Measurements from ENCODE around the gene C2CD4D.

- TF ChIP-seq, protein P1, sequence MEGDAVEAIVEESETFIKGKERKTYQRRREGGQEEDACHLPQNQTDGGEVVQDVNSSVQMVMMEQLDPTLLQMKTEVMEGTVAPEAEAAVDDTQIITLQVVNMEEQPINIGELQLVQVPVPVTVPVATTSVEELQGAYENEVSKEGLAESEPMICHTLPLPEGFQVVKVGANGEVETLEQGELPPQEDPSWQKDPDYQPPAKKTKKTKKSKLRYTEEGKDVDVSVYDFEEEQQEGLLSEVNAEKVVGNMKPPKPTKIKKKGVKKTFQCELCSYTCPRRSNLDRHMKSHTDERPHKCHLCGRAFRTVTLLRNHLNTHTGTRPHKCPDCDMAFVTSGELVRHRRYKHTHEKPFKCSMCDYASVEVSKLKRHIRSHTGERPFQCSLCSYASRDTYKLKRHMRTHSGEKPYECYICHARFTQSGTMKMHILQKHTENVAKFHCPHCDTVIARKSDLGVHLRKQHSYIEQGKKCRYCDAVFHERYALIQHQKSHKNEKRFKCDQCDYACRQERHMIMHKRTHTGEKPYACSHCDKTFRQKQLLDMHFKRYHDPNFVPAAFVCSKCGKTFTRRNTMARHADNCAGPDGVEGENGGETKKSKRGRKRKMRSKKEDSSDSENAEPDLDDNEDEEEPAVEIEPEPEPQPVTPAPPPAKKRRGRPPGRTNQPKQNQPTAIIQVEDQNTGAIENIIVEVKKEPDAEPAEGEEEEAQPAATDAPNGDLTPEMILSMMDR (IDR thresholded peaks at IDR 0.05): no peak
- no peak for TF ChIP-seq EZH2 (IDR thresholded peaks at IDR 0.05)
- TF ChIP-seq EZH2phosphoT487 (IDR thresholded peaks at IDR 0.05): no peak
Measured at GRCh38 chr1:151867765-151868411, 28.3 kb upstream of the C2CD4D start.
